Measurements from ENCODE around the gene GPR33. TPM values are rescaled to one million over a fixed set of nuclear protein-coding genes. Genes with fewer than 3 reads are reported as not detected.
"Not testable (repeated sequence)": the region's sequence is repeated elsewhere in the genome, so short reads cannot be mapped to it uniquely, and the experiment has no call there.

GPR33 gene
- total and polyA plus RNA-seq, 12 donors = not detected

GRCh38 chr14:31441273-31442111 is 46.3 kb downstream of the GPR33 start:
- TF ChIP-seq CTCF (IDR thresholded peaks at IDR 0.05) = no peak
- TF ChIP-seq POLR2A (IDR thresholded peaks at IDR 0.05) = peak in 1 of 2 donors; percentile 31
- 67 to 82% (median 76%) methylated on average over 7 of the region's 7 CpGs for WGBS, 4 donors
- Histone ChIP-seq H3K27ac (peak overlapping the region; percentile 22 to 77 (median 66)), H3K27me3 (no peaks in the 10 kb centered on the region), H3K36me3 (replicated peaks in 1 of 2) (no peaks in the 10 kb centered on the region), H3K4me1 (replicated peaks in 1 of 2) (peaks cover 14% of the 10 kb centered on the region in 2 donors), H3K9me3 (replicated peaks in 1 of 3) (no peaks in the 10 kb centered on the region), H3K4me3 (no peak overlapping the region)
- no peak for DNase-seq
- intact Hi-C loops (cut with DNase I) = no loop called here

DNA sequence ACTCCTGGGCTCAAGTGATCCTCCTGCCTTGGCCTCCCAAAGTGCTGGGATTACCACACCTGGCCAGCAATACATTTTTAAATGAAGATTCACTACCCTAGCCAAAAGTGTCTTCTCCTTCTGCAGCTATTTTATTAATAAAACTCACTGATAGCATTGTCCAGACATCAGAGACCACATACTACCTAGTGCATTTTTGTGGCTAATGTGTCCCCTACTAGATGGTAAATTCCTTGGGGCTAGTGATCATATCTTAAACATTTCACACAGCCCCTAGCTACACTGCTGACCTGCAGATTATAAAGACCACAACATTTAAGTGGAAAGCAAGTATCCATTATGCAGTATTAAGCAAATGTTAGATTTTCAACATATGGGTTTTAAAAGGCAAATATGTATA is 47.6 kb downstream of the GPR33 start:
- TF ChIP-seq CTCF (IDR thresholded peaks at IDR 0.05) (no peak), POLR2A (IDR thresholded peaks at IDR 0.05) (no peak)
- Histone ChIP-seq H3K27me3 (no peaks in the 10 kb centered on the region), H3K36me3 (replicated peaks in 1 of 2) (no peaks in the 10 kb centered on the region), H3K4me1 (replicated peaks in 1 of 2) (peaks cover 14 to 22% of the 10 kb centered on the region in 2 donors), H3K4me3 (no peak overlapping the region), H3K27ac (no peak overlapping the region), H3K9me3 (replicated peaks in 1 of 3) (no peaks in the 10 kb centered on the region)
- intact Hi-C loops (cut with DNase I) = no loop called here
- no peak for DNase-seq

DNA sequence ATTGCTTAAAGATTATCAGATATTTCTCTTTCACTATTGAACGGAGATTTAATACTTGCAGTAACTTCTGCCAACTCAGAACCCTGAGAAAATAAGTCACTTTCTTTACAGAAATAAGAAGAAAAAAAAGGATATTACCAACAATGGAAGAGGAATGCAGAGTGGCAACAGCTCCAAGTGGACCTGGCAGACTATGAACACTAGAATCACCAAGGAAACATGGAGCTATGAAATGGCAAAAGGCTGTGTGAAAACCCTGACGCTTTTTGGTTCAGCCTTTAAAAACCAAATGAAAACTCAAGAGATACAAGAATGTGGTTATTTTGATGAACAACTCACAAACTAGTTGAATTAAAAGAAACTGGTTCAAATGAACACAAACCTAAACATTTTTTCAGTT is 48.3 kb downstream of the GPR33 start:
- H3K4me1 ChIP-seq (replicated peaks in 1 of 2) = peaks cover 14 to 29% of the 10 kb centered on the region in 2 donors
- no peak overlapping the region for H3K4me3 ChIP-seq
- no peaks in the 10 kb centered on the region for H3K9me3 ChIP-seq (replicated peaks in 1 of 3)
- TF ChIP-seq CTCF (IDR thresholded peaks at IDR 0.05) (no peak), POLR2A (IDR thresholded peaks at IDR 0.05) (no peak)
- H3K27ac ChIP-seq = no peak overlapping the region
- intact Hi-C loops (cut with DNase I) = no loop called here
- no peaks in the 10 kb centered on the region for H3K36me3 ChIP-seq (replicated peaks in 1 of 2)
- DNase-seq = no peak
- WGBS, 4 donors = 87 to 94% (median 91%) methylated on average over 2 of the region's 2 CpGs
- no peaks in the 10 kb centered on the region for H3K27me3 ChIP-seq

- H3K36me3 ChIP-seq (replicated peaks in 1 of 2); intact Hi-C loops (cut with DNase I); H3K4me3 ChIP-seq; H3K27ac ChIP-seq; DNase-seq; H3K27me3 ChIP-seq; H3K9me3 ChIP-seq (replicated peaks in 1 of 3): not testable (repeated sequence)
- peaks cover 9 to 27% of the 10 kb centered on the region in 2 donors for H3K4me1 ChIP-seq (replicated peaks in 1 of 2)
- 88 to 100% (median 95%) methylated on average over 1 to 33 of the region's 45 CpGs for WGBS, 4 donors
These were observed 50.7 kb downstream of the GPR33 start for GRCh38 chr14:31437045-31437691.
